SK-N-MC (cell line): ENCODE results near the gene PTCSC3.
A peak's percentile ranks its signal among the peaks of the same experiment; 100 is the strongest.
"Not testable (repeated sequence)": the region's sequence is repeated elsewhere in the genome, so short reads cannot be mapped to it uniquely, and the experiment has no call there.

Source experiments
- DNase-seq: peaks from one replicate; pipeline ENCODE4 v3.0.0-alpha.2; 2011; ENCODE audit warnings: low read depth, low spot score
- H3K27ac ChIP-seq: fragments of 200-600 bp; sonication (generic); 2 replicates; pipeline ENCODE4 v1.5.1; 2016; ENCODE audit warnings: mixed run types
- H3K36me3 ChIP-seq: fragments of 200-600 bp; sonication (generic); 2 replicates; pipeline ENCODE4 v1.6.1; 2017; ENCODE audit warnings: antibody characterized with exemption, low read length, mixed read lengths; ENCODE audit not compliant: insufficient read depth
- H3K4me3 ChIP-seq: fragments of 200-600 bp; sonication (generic); 2 replicates; pipeline ENCODE4 v1.5.1; 2016
- H3K9ac ChIP-seq: fragments of 200-600 bp; sonication (generic); 2 replicates; pipeline ENCODE4 v1.8.0; 2017; ENCODE audit warnings: mixed run types, mixed read lengths; ENCODE audit not compliant: insufficient read length
- H3K9me3 ChIP-seq: fragments of 200-600 bp; sonication (generic); 2 replicates; pipeline ENCODE4 v1.6.1; 2017; ENCODE audit warnings: low read depth, mild to moderate bottlenecking, antibody characterized with exemption, low read length, moderate library complexity, mixed read lengths
- EZH2 ChIP-seq: fragments of 200-600 bp; sonication (generic); IDR thresholded peaks from one replicate; pipeline ENCODE4 v1.6.1; 2017; ENCODE audit warnings: antibody characterized with exemption
- FOXP2 ChIP-seq: optimal IDR thresholded peaks from 2 replicates; pipeline ENCODE3; 2011; ENCODE audit warnings: mild to moderate bottlenecking, moderate library complexity; ENCODE audit not compliant: insufficient read depth; ENCODE audit errors: extremely low read length, control extremely low read depth
- POLR2AphosphoS5 ChIP-seq: IDR thresholded peaks from 2 replicates; pipeline ENCODE4 v1.6.1; 2012; ENCODE audit warnings: mild to moderate bottlenecking, low read depth, low read length, borderline replicate concordance

The PTCSC3 gene

GRCh38 chr14:36113341-36113740, 63.2 kb downstream of the PTCSC3 start:
- Histone ChIP-seq H3K9me3 (no peaks in the 10 kb centered on the region), H3K36me3 (no peaks in the 10 kb centered on the region), H3K27ac (no peak overlapping the region), H3K4me3 (no peak overlapping the region), H3K9ac (no peak overlapping the region)
- TF ChIP-seq FOXP2: no peak
- no peak for TF ChIP-seq POLR2AphosphoS5
- TF ChIP-seq EZH2: no peak
- no peak for DNase-seq

GRCh38 chr14:36111822-36112583, 64.5 kb downstream of the PTCSC3 start:
- no peak overlapping the region for H3K9ac ChIP-seq
- no peak overlapping the region for H3K4me3 ChIP-seq
- H3K9me3 ChIP-seq: no peaks in the 10 kb centered on the region
- no peak overlapping the region for H3K27ac ChIP-seq
- no peaks in the 10 kb centered on the region for H3K36me3 ChIP-seq
- TF ChIP-seq POLR2AphosphoS5 (no peak), FOXP2 (no peak), EZH2 (no peak)
- no peak for DNase-seq

GRCh38 chr14:36105401-36105800, 71.1 kb downstream of the PTCSC3 start:
- no peak for DNase-seq
- no peak overlapping the region for H3K9ac ChIP-seq
- H3K27ac ChIP-seq: no peak overlapping the region
- H3K9me3 ChIP-seq: no peaks in the 10 kb centered on the region
- no peak overlapping the region for H3K4me3 ChIP-seq
- TF ChIP-seq EZH2: no peak
- no peak for TF ChIP-seq FOXP2
- TF ChIP-seq POLR2AphosphoS5: no peak
- no peaks in the 10 kb centered on the region for H3K36me3 ChIP-seq

- not testable (repeated sequence) for H3K27ac ChIP-seq, H3K4me3 ChIP-seq, H3K36me3 ChIP-seq, H3K9ac ChIP-seq, H3K9me3 ChIP-seq, DNase-seq
Measured at GRCh38 chr14:36104258-36104657, 72.3 kb downstream of the PTCSC3 start.

GRCh38 chr14:36099619-36100018, 76.9 kb downstream of the PTCSC3 start:
- no peak overlapping the region for H3K4me3 ChIP-seq
- H3K9me3 ChIP-seq: no peaks in the 10 kb centered on the region
- TF ChIP-seq POLR2AphosphoS5: no peak
- TF ChIP-seq EZH2: no peak
- TF ChIP-seq FOXP2: no peak
- DNase-seq: no peak
- no peak overlapping the region for H3K27ac ChIP-seq
- no peaks in the 10 kb centered on the region for H3K36me3 ChIP-seq
- H3K9ac ChIP-seq: no peak overlapping the region

GRCh38 chr14:36097356-36097755, 79.2 kb downstream of the PTCSC3 start:
- Histone ChIP-seq H3K4me3 (no peak overlapping the region), H3K9ac (no peak overlapping the region), H3K9me3 (no peaks in the 10 kb centered on the region), H3K36me3 (no peaks in the 10 kb centered on the region), H3K27ac (no peak overlapping the region)
- TF ChIP-seq EZH2 (no peak), POLR2AphosphoS5 (no peak), FOXP2 (no peak)
- no peak for DNase-seq

GRCh38 chr14:36096090-36096489, 80.4 kb downstream of the PTCSC3 start:
- no peak for TF ChIP-seq EZH2
- no peak for TF ChIP-seq POLR2AphosphoS5
- TF ChIP-seq FOXP2: no peak
- H3K9ac ChIP-seq: no peak overlapping the region
- no peak overlapping the region for H3K4me3 ChIP-seq
- no peaks in the 10 kb centered on the region for H3K9me3 ChIP-seq
- no peak for DNase-seq
- H3K36me3 ChIP-seq: no peaks in the 10 kb centered on the region
- H3K27ac ChIP-seq: no peak overlapping the region

GRCh38 chr14:36094963-36095362, 81.6 kb downstream of the PTCSC3 start:
- no peaks in the 10 kb centered on the region for H3K9me3 ChIP-seq
- TF ChIP-seq EZH2 (no peak), FOXP2 (no peak), POLR2AphosphoS5 (no peak)
- H3K9ac ChIP-seq: no peak overlapping the region

GRCh38 chr14:36091096-36091495, 85.4 kb downstream of the PTCSC3 start:
- H3K4me3 ChIP-seq: 0 out of 2 replicates have a peak overlapping the region, but pooled peaks have one; percentile 5
- H3K9me3 ChIP-seq: no peaks in the 10 kb centered on the region
- TF ChIP-seq POLR2AphosphoS5 (no peak), EZH2 (no peak), FOXP2 (no peak)
- peak overlapping the region; percentile 16; the same call in 1 of the 2 replicates for H3K27ac ChIP-seq
- H3K36me3 ChIP-seq: no peaks in the 10 kb centered on the region
- H3K9ac ChIP-seq: no peak overlapping the region
- no peak for DNase-seq

More at GRCh38 chr14:36094963-36095362, 81.6 kb downstream of the PTCSC3 start:
- H3K36me3 ChIP-seq: no peaks in the 10 kb centered on the region
- H3K4me3 ChIP-seq: no peak overlapping the region
- no peak for DNase-seq
- no peak overlapping the region for H3K27ac ChIP-seq

- DNase-seq: no peak
- H3K9ac ChIP-seq: no peak overlapping the region
- H3K36me3 ChIP-seq: no peaks in the 10 kb centered on the region
- H3K9me3 ChIP-seq: no peaks in the 10 kb centered on the region
- no peak overlapping the region for H3K4me3 ChIP-seq
- TF ChIP-seq FOXP2: no peak
- no peak for TF ChIP-seq POLR2AphosphoS5
- TF ChIP-seq EZH2: no peak
- no peak overlapping the region for H3K27ac ChIP-seq
Measured at GRCh38 chr14:36087411-36087810, 89.1 kb downstream of the PTCSC3 start.
